Measurements from ENCODE around the gene USP37. TPM values are rescaled to one million over a fixed set of nuclear protein-coding genes. Genes with fewer than 3 reads are reported as not detected.

The USP37 gene
- total and polyA plus RNA-seq, 3 donors from 2014 or later, result 26.7 to 81.4 (median 39.3) TPM

DNA sequence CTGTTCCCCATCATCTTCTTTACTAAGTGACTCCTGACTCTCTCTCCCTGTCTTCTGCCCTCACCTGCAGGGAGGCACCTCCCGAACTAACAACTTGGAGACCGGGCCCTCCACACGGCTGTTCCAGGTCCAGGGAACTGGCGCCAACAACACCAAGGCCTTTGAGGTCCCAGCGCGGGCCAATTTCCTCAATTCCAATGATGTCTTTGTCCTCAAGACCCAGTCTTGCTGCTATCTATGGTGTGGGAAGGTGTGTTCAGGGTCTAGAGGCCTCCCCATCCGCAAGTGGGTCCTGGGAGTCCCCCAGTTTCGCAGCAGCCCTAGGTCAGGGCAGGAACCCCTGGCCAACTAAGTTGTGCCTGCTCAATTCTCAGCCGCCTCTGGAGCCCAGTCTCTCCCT is 133.7 kb downstream of the USP37 start:
- no peaks in the 10 kb centered on the region for H3K9me3 ChIP-seq
- no peak overlapping the region for H3K27ac ChIP-seq
- intact Hi-C loops (cut with DNase I; ENCODE audit: low total_unique reads), result no loop called here
- WGBS, 2 donors, result 96 to 98% methylated on average over 9 of the region's 9 CpGs
- H3K27me3 ChIP-seq, result no peaks in the 10 kb centered on the region
- H3K4me1 ChIP-seq, result peaks cover 3% of the 10 kb centered on the region
- H3K4me3 ChIP-seq, result no peak overlapping the region
- no peaks in the 10 kb centered on the region for H3K36me3 ChIP-seq (ENCODE audit: low read depth, missing control alignments)
- DNase-seq, result no peak
- TF ChIP-seq POLR2A (IDR thresholded peaks at IDR 0.05), result no peak
- TF ChIP-seq, protein P1, sequence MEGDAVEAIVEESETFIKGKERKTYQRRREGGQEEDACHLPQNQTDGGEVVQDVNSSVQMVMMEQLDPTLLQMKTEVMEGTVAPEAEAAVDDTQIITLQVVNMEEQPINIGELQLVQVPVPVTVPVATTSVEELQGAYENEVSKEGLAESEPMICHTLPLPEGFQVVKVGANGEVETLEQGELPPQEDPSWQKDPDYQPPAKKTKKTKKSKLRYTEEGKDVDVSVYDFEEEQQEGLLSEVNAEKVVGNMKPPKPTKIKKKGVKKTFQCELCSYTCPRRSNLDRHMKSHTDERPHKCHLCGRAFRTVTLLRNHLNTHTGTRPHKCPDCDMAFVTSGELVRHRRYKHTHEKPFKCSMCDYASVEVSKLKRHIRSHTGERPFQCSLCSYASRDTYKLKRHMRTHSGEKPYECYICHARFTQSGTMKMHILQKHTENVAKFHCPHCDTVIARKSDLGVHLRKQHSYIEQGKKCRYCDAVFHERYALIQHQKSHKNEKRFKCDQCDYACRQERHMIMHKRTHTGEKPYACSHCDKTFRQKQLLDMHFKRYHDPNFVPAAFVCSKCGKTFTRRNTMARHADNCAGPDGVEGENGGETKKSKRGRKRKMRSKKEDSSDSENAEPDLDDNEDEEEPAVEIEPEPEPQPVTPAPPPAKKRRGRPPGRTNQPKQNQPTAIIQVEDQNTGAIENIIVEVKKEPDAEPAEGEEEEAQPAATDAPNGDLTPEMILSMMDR (IDR thresholded peaks at IDR 0.05), result no peak

DNA sequence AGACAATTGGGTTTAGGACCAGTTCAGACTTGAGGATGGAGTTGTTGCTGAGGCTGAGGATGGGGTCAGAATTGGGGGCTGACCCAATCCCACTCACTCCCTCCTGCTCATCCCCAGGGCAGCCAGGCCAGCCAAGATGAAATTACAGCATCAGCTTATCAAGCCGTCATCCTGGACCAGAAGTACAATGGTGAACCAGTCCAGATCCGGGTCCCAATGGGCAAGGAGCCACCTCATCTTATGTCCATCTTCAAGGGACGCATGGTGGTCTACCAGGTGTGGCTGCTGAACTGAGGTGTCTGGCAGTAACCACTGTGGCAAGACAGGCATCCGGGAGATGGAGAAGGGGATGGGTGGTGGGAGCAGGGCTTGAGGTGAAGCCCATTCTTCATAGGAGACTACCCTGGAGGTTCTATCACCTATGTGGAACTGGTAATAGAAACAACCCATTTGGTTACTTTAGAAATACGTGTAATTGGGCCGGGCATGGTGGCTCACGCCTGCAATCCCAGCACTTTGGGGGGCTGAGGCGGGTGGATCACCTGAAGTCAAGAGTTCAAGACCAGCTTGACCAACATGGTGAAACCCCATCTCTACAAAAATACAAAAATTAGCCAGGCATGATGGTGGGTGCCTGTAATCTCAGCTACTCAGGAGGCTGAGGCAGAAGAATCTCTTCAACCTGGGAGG is 135.3 kb downstream of the USP37 start:
- Histone ChIP-seq H3K4me3 (no peak overlapping the region), H3K27me3 (no peaks in the 10 kb centered on the region), H3K9me3 (no peaks in the 10 kb centered on the region), H3K4me1 (peaks cover 3% of the 10 kb centered on the region), H3K27ac (no peak overlapping the region), H3K36me3 (ENCODE audit: low read depth, missing control alignments) (no peaks in the 10 kb centered on the region)
- intact Hi-C loops (cut with DNase I; ENCODE audit: low total_unique reads), result no loop called here
- 94 to 97% methylated on average over 5 to 8 of the region's 8 CpGs for WGBS, 2 donors
- TF ChIP-seq POLR2A (IDR thresholded peaks at IDR 0.05), result no peak
- TF ChIP-seq, protein P1 (IDR thresholded peaks at IDR 0.05), result no peak
- no peak for DNase-seq

DNA sequence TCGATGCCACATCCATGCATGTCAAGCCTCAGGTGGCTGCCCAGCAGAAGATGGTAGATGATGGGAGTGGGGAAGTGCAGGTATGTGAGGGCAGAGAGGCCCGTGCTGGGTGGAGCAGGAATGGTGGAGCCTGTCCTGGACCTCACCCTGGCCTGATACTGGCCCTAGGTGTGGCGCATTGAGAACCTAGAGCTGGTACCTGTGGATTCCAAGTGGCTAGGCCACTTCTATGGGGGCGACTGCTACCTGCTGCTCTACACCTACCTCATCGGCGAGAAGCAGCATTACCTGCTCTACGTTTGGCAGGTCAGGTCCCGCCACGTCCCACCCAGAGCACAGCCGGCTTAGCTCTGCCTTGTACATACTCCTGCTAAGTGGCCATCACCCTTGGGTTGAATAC is 136.3 kb downstream of the USP37 start:
- no peak overlapping the region for H3K27ac ChIP-seq

DNA sequence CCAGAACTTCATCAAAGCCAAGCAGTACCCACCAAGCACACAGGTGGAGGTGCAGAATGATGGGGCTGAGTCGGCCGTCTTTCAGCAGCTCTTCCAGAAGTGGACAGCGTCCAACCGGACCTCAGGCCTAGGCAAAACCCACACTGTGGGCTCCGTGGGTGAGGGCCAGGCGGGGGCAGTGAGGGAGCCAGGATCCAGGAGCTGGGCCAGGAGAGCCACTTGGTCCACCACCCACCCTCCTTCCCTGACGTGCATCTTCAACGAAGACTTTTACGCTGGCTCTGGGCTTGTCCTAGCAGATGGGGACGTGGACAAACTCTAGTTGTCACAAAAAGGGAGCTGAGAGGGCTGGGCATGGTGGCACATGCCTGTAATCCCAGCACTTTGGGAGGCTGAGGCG is 137.4 kb downstream of the USP37 start:
- WGBS, 2 donors, result 86 to 95% methylated on average over 7 to 11 of the region's 11 CpGs
- intact Hi-C loops (cut with DNase I; ENCODE audit: low total_unique reads), result no loop called here
- no peaks in the 10 kb centered on the region for H3K4me1 ChIP-seq
- no peak for DNase-seq
- no peaks in the 10 kb centered on the region for H3K9me3 ChIP-seq
- TF ChIP-seq, protein P1 (IDR thresholded peaks at IDR 0.05), result no peak
- no peak for TF ChIP-seq POLR2A (IDR thresholded peaks at IDR 0.05)
- H3K4me3 ChIP-seq, result no peak overlapping the region
- H3K27ac ChIP-seq, result no peak overlapping the region
- H3K27me3 ChIP-seq, result no peaks in the 10 kb centered on the region
- no peaks in the 10 kb centered on the region for H3K36me3 ChIP-seq (ENCODE audit: low read depth, missing control alignments)

More for the DNA sequence above, 136.3 kb downstream of the USP37 start:
- TF ChIP-seq POLR2A (IDR thresholded peaks at IDR 0.05), result no peak
- TF ChIP-seq, protein P1 (IDR thresholded peaks at IDR 0.05), result no peak
- intact Hi-C loops (cut with DNase I; ENCODE audit: low total_unique reads), result no loop called here
- H3K9me3 ChIP-seq, result no peaks in the 10 kb centered on the region
- no peak overlapping the region for H3K4me3 ChIP-seq
- H3K4me1 ChIP-seq, result peaks cover 3% of the 10 kb centered on the region
- DNase-seq, result no peak
- no peaks in the 10 kb centered on the region for H3K27me3 ChIP-seq
- no peaks in the 10 kb centered on the region for H3K36me3 ChIP-seq (ENCODE audit: low read depth, missing control alignments)
- 96 to 98% methylated on average over 7 to 10 of the region's 10 CpGs for WGBS, 2 donors
